Neural crest cell (in vitro differentiated cells): ENCODE data around the gene UQCRQ. TPM values are rescaled to one million over a fixed set of nuclear protein-coding genes. Genes with fewer than 3 reads are reported as not detected.
"Not testable (repeated sequence)": the region's sequence is repeated elsewhere in the genome, so short reads cannot be mapped to it uniquely, and the experiment has no call there.

Experiments
- DNase-seq: peaks from one replicate; pipeline ENCODE4 v3.0.0; 2021; ENCODE audit warnings: low read depth, mixed read lengths, low spot score
- H3K27ac Mint-ChIP-seq: one replicate; pipeline ENCODE4 v1.8.0; 2021; ENCODE audit warnings: mild to moderate bottlenecking, mixed read lengths; ENCODE audit not compliant: unreplicated experiment
- H3K27me3 Mint-ChIP-seq: 2 replicates; pipeline ENCODE4 v1.8.0; 2021; ENCODE audit warnings: low read depth, mild to moderate bottlenecking, mixed read lengths
- H3K36me3 Mint-ChIP-seq: 2 replicates; pipeline ENCODE4 v1.8.0; 2021; ENCODE audit warnings: low read depth, mild to moderate bottlenecking, mixed read lengths
- H3K4me1 Mint-ChIP-seq: 2 replicates; pipeline ENCODE4 v1.8.0; 2021; ENCODE audit warnings: mixed read lengths
- H3K4me3 Mint-ChIP-seq: one replicate; pipeline ENCODE4 v1.8.0; 2021; ENCODE audit warnings: mild to moderate bottlenecking, mixed read lengths
- H3K9me3 Mint-ChIP-seq: 2 replicates; pipeline ENCODE4 v1.8.0; 2021; ENCODE audit warnings: mixed read lengths
- total RNA-seq: library from RNA; stranded (reverse); gene quantifications from 2 replicates; pipeline ENCODE4 v1.2.1, GENCODE V29; 2021
- TF ChIP-seq, protein P1 (sequence below): fragments of 200-600 bp; sonication (generic); conservative IDR thresholded peaks from 2 replicates; pipeline ENCODE4 v1.5.0; 2021; ENCODE audit warnings: antibody characterized with exemption, mild to moderate bottlenecking

Gene UQCRQ
- total RNA-seq, 1 donor from 2014 or later = 293 TPM

DNA sequence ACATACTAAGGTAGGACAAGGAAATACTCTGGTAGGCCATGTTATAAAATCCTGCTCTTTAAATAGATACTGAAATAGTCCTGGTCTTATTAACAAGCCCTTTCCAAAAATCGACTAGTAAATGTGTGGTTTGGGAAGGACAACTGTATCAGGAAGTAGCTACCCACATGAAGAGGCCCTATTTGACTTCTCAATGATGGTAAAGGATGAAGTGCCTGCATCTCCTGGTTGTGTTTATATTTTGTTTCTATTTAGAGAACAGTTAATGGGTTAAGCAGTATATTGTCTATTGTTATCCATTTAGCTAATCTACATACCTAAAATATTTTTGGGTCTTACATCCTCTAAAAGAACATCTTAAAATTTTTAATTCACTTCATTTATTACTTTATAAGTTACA, 12.7 kb upstream of the UQCRQ start:
- H3K4me3 Mint-ChIP-seq = no peak overlapping the region
- peaks cover 5% of the 10 kb centered on the region for H3K27me3 Mint-ChIP-seq
- H3K36me3 Mint-ChIP-seq = no peaks in the 10 kb centered on the region

DNA sequence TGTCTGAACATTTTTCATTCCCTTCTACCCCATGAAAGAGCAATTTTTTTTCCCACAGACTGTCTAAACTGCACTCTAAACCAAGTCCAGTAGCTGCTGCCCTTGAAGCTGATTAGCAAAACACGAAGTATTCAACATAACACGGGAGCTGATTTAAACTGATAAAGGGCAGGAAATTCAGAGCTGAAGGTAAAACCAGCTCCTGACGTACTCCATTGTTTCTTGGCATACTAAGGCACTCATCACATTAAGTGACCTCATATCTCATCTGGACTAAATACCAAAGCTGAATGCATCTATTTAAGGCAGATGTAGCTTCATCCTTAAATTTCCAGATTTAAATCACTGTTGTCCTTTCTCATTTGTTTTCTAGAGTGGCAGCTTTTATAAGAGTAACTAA, 12.1 kb upstream of the UQCRQ start:
- TF ChIP-seq, protein P1, sequence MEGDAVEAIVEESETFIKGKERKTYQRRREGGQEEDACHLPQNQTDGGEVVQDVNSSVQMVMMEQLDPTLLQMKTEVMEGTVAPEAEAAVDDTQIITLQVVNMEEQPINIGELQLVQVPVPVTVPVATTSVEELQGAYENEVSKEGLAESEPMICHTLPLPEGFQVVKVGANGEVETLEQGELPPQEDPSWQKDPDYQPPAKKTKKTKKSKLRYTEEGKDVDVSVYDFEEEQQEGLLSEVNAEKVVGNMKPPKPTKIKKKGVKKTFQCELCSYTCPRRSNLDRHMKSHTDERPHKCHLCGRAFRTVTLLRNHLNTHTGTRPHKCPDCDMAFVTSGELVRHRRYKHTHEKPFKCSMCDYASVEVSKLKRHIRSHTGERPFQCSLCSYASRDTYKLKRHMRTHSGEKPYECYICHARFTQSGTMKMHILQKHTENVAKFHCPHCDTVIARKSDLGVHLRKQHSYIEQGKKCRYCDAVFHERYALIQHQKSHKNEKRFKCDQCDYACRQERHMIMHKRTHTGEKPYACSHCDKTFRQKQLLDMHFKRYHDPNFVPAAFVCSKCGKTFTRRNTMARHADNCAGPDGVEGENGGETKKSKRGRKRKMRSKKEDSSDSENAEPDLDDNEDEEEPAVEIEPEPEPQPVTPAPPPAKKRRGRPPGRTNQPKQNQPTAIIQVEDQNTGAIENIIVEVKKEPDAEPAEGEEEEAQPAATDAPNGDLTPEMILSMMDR = no peak
- Mint-ChIP-seq H3K27ac (no peak overlapping the region), H3K4me3 (no peak overlapping the region), H3K27me3 (peaks cover 5% of the 10 kb centered on the region), H3K9me3 (no peaks in the 10 kb centered on the region), H3K4me1 (no peaks in the 10 kb centered on the region), H3K36me3 (no peaks in the 10 kb centered on the region)
- DNase-seq = no peak

More for the DNA sequence above, 12.7 kb upstream of the UQCRQ start:
- H3K4me1 Mint-ChIP-seq = no peaks in the 10 kb centered on the region
- no peak overlapping the region for H3K27ac Mint-ChIP-seq
- DNase-seq = no peak
- TF ChIP-seq, protein P1 = no peak
- no peaks in the 10 kb centered on the region for H3K9me3 Mint-ChIP-seq

DNA sequence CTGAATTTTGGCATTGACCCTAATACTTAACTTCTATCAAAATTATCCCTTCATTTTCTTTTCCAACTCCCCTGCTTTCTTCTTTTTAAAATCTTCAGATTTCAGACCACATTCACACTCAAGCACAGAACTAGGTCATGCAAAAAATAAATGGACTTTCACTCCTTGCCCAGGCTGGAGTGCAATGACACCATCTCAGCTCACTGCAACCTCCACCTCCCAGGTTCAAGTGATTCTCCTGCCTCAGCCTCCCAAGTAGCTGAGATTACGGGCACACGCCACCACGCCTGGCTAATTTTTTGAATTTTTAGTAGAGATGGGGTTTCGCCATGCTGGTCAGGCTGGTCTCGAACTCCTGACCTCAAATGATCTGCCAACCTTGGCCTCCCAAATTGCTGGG, 11.4 kb upstream of the UQCRQ start:
- H3K27me3 Mint-ChIP-seq, H3K4me1 Mint-ChIP-seq, H3K4me3 Mint-ChIP-seq, DNase-seq, H3K9me3 Mint-ChIP-seq, H3K27ac Mint-ChIP-seq, H3K36me3 Mint-ChIP-seq: not testable (repeated sequence)

DNA sequence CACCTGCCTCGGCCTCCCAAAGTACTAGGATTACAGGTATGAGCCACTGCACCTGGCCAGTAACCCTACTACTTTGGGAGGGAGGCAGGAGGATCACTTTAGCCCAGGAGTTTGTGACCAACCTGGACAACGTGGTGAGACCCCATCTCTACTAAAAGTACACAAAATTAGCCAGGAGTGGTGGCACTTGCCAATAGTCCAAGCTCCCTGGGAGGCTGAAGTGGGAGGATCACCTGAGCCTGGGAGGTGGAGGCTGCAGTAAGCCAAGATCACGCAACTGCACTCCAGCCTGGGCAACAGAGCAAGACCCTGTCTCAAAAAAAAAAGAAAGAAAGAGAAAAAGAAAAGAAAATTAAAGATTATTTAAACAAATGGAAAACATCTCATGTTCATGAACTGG, 10.4 kb upstream of the UQCRQ start:
- no peak for DNase-seq
- H3K27me3 Mint-ChIP-seq = peaks cover 9% of the 10 kb centered on the region
- no peak overlapping the region for H3K4me3 Mint-ChIP-seq
- H3K36me3 Mint-ChIP-seq = no peaks in the 10 kb centered on the region
- no peaks in the 10 kb centered on the region for H3K4me1 Mint-ChIP-seq
- TF ChIP-seq, protein P1 = no peak
- no peak overlapping the region for H3K27ac Mint-ChIP-seq
- no peaks in the 10 kb centered on the region for H3K9me3 Mint-ChIP-seq

DNA sequence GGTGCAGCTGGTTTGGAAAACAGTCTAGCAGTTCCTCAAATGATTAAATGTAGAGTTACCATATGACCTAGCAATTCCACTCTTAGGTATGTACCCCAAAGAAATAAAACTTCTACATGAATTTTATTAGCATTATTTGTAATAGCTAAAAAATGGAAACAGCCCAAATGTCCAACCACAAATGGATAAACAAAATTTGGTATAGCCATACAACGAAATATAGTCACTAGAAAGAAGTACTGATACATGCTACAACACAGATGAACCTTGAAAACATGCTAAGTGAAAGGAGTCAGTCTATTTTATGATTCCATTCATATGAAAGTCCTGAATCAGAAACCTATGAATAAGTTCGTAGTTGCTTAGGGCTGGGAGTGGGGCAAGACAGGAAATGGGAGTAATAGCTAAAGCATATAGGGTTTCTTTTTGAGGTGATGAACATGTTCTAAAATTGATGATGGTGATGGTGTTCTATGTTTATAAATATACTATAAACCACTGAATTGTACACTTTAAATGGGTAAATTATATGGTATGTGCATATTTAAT, 6.5 kb upstream of the UQCRQ start:
- Mint-ChIP-seq H3K27me3 (peaks cover 15% of the 10 kb centered on the region), H3K4me1 (no peaks in the 10 kb centered on the region), H3K9me3 (no peaks in the 10 kb centered on the region), H3K27ac (no peak overlapping the region), H3K4me3 (no peak overlapping the region), H3K36me3 (no peaks in the 10 kb centered on the region)
- DNase-seq = no peak
- TF ChIP-seq, protein P1 = no peak

DNA sequence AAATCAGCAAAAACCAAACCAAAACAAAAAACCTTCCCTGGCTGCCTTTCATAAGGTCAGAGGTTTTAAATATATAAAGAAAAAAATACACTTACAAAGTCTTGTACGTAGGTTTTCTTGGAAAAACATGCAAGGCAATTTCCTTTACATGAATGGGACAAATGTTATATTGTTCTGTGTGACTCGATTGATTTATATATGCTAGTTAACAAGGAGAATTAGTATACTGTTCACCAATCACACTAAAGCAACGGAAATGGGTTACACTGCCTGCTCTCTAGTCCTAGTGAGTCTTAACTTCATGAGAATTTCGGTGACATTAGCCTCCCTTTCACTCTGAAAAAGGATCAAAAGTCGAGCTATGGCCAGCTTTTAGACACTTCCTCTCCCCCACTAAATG, 5.7 kb upstream of the UQCRQ start:
- Mint-ChIP-seq H3K9me3 (no peaks in the 10 kb centered on the region), H3K36me3 (no peaks in the 10 kb centered on the region), H3K27ac (no peak overlapping the region), H3K4me3 (no peak overlapping the region), H3K4me1 (peaks cover 6% of the 10 kb centered on the region), H3K27me3 (peaks cover 15% of the 10 kb centered on the region)
- TF ChIP-seq, protein P1 = no peak
- DNase-seq = no peak
